Body of pancreas (tissue), 4 donors: ENCODE measurements around the gene WWC2. TPM values are rescaled to one million over a fixed set of nuclear protein-coding genes. Genes with fewer than 3 reads are reported as not detected.
A peak's percentile ranks its signal among the peaks of the same experiment; 100 is the strongest.

ENCODE experiments used
- ATAC-seq: fragments of 150-250 bp; one replicate; pipeline ENCODE4 v1.9.1; 2016
- DNase-seq, 4 donors: peaks; one replicate each; pipeline ENCODE4 v3.0.0-alpha.2; 2019
- H3K27ac ChIP-seq, 4 donors: fragments of 200-600 bp; sonication (generic); 1 replicate in 3 of 4; 2 replicates in 1 of 4; pipeline versions ENCODE4 v1.5.1 to v1.6.1; 2016 to 2019; ENCODE audit warnings: mild to moderate bottlenecking in 1 of 4, mixed read lengths in 1 of 4, moderate library complexity in 1 of 4
- H3K27me3 ChIP-seq, 2 donors: fragments of 200-600 bp; sonication (generic); one replicate each; pipeline ENCODE4 v1.6.0; 2016; ENCODE audit warnings: mild to moderate bottlenecking in 1 of 2
- H3K36me3 ChIP-seq, 2 donors: fragments of 200-600 bp; sonication (generic); replicated peaks in 1 of 2; 2 replicates each; pipeline ENCODE4 v1.5.1; 2016; ENCODE audit warnings: low read depth in 2 of 2; ENCODE audit not compliant: insufficient read depth in 1 of 2
- H3K4me1 ChIP-seq: fragments of 200-600 bp; sonication (generic); one replicate; pipeline ENCODE4 v1.6.0; 2016
- H3K4me3 ChIP-seq, 2 donors: fragments of 200-600 bp; sonication (generic); 1 replicate in 1 of 2; 2 replicates in 1 of 2; pipeline ENCODE4 v1.5.1; 2016 to 2019
- H3K9me3 ChIP-seq, 3 donors: fragments of 200-600 bp; sonication (generic); 1 replicate in 2 of 3; 2 replicates in 1 of 3; pipeline ENCODE4 v1.5.1; 2016
- CTCF ChIP-seq, 7 experiments: fragments of 450-650 bp in 4 of 7; fragments of 200-600 bp in 3 of 7; sonication (generic) in 3 of 7; IDR thresholded peaks; one replicate each; pipeline ENCODE4 v1.5.1; 2016 to 2019; ENCODE audit warnings: antibody characterized with exemption in 7 of 7
- POLR2A ChIP-seq, 3 donors: fragments of 450-650 bp; IDR thresholded peaks; one replicate each; pipeline ENCODE4 v1.6.1; 2016; ENCODE audit warnings: antibody characterized with exemption in 3 of 3, mild to moderate bottlenecking in 2 of 3
- WGBS, 2 donors: methylation state at CpG; one replicate each; pipeline ENCODE4 v1.1.5; 2017; 5-methylcytosine and 5-hydroxymethylcytosine counted together
- intact Hi-C: fragments of 100-400 bp; cut with DNase I; formaldehyde crosslinking; loops from one replicate; pipeline ENCODE4 v1.15.1; 2023
- total RNA-seq, 2 donors: library from RNA; depleted of rRNA; stranded (reverse); fragments of >200 nt; gene quantifications; one replicate each; pipeline ENCODE4 v1.1.0, GENCODE V29; 2016

WWC2 gene
- total RNA-seq, 2 donors from 2014 or later = 24.4 to 30.3 TPM

GRCh38 chr4:183180096-183180495 lies 81.0 kb downstream of the WWC2 start:
- Histone ChIP-seq H3K36me3 (no peaks in the 10 kb centered on the region), H3K9me3 (no peaks in the 10 kb centered on the region), H3K27me3 (no peaks in the 10 kb centered on the region), H3K4me3 (no peak overlapping the region), H3K4me1 (peaks cover 17% of the 10 kb centered on the region), H3K27ac (no peak overlapping the region)
- DNase-seq (no peak), ATAC-seq (no peak)
- TF ChIP-seq POLR2A (IDR thresholded peaks at IDR 0.05) (no peak), CTCF (IDR thresholded peaks at IDR 0.05) (no peak)
- 89 to 91% methylated on average over 7 of the region's 7 CpGs for WGBS, 2 donors
- intact Hi-C loops = no loop called here

- Histone ChIP-seq H3K27ac (no peak overlapping the region), H3K9me3 (no peaks in the 10 kb centered on the region), H3K27me3 (no peaks in the 10 kb centered on the region), H3K36me3 (no peaks in the 10 kb centered on the region), H3K4me1 (peaks cover 12% of the 10 kb centered on the region), H3K4me3 (no peak overlapping the region)
- DNase-seq (no peak), ATAC-seq (no peak)
- 90 to 91% methylated on average over 4 of the region's 4 CpGs for WGBS, 2 donors
- intact Hi-C loops = no loop called here
- TF ChIP-seq CTCF (IDR thresholded peaks at IDR 0.05) (no peak), POLR2A (IDR thresholded peaks at IDR 0.05) (no peak)
Observed at GRCh38 chr4:183180621-183181020, 81.6 kb downstream of the WWC2 start.

GRCh38 chr4:183181081-183181480 lies 82.0 kb downstream of the WWC2 start:
- no peaks in the 10 kb centered on the region for H3K36me3 ChIP-seq
- no peak overlapping the region for H3K4me3 ChIP-seq
- no peak overlapping the region for H3K27ac ChIP-seq
- ATAC-seq (no peak), DNase-seq (no peak)
- WGBS, 2 donors = 52 to 64% methylated on average over 3 of the region's 3 CpGs
- TF ChIP-seq CTCF (IDR thresholded peaks at IDR 0.05) = no peak
- no peak for TF ChIP-seq POLR2A (IDR thresholded peaks at IDR 0.05)
- H3K9me3 ChIP-seq = no peaks in the 10 kb centered on the region
- no peaks in the 10 kb centered on the region for H3K27me3 ChIP-seq
- intact Hi-C loops = no loop called here
- peaks cover 8% of the 10 kb centered on the region for H3K4me1 ChIP-seq

GRCh38 chr4:183182873-183183725 lies 84.0 kb downstream of the WWC2 start:
- Histone ChIP-seq H3K9me3 (no peaks in the 10 kb centered on the region), H3K4me1 (no peaks in the 10 kb centered on the region), H3K27ac (no peak overlapping the region), H3K36me3 (no peaks in the 10 kb centered on the region), H3K4me3 (no peak overlapping the region), H3K27me3 (no peaks in the 10 kb centered on the region)
- TF ChIP-seq POLR2A (IDR thresholded peaks at IDR 0.05) (no peak), CTCF (IDR thresholded peaks at IDR 0.05) (no peak)
- 74 to 81% methylated on average over 14 of the region's 14 CpGs for WGBS, 2 donors
- intact Hi-C loops = no loop called here
- ATAC-seq (no peak), DNase-seq (peak in 1 of 4 donors; percentile 14)
